ENCODE data around the gene SEPSECS.

- TF ChIP-seq ZNF507 (tag; conservative IDR thresholded peaks at IDR 0.05) (no peak), EZH2 (IDR thresholded peaks at IDR 0.05; ENCODE audit: borderline replicate concordance, low read depth, low read length) (no peak), JUND (IDR thresholded peaks at IDR 0.05; ENCODE audit: borderline replicate concordance, low read depth, low read length) (no peak), JUND (tag; IDR thresholded peaks at IDR 0.05; ENCODE audit: borderline replicate concordance, low read depth, low read length) (no peak), PTRF (tag; IDR thresholded peaks at IDR 0.05) (no peak), ZBTB5 (IDR thresholded peaks at IDR 0.05) (no peak), CTCF (IDR thresholded peaks at IDR 0.05 in 2 of 3, conservative IDR thresholded peaks at IDR 0.05 in 1 of 3; ENCODE audit: insufficient read depth in 2 of 3, low read depth in 1 of 3, low read length in 3 of 3) (no peak), PPARD (CRISPR knock-in tag; IDR thresholded peaks at IDR 0.05) (no peak), ZNF609 (CRISPR knock-in tag; IDR thresholded peaks at IDR 0.05; ENCODE audit: borderline replicate concordance) (no peak), ZNF174 (CRISPR knock-in tag; IDR thresholded peaks at IDR 0.05) (no peak)
Observed at GRCh38 chr4:25070545-25070944, 89.7 kb downstream of the SEPSECS start.
